HEK293 (cell line): ENCODE data around the gene FGB.

Source experiments
- CTCF ChIA-PET: fragments of 350-600 bp; formaldehyde crosslinking; extraction: SDS; loops from one replicate; lab custom pipeline; 2021; ENCODE audit warnings: antibody characterized with exemption; lab: Yijun Ruan, JAX
- POLR2A ChIA-PET: fragments of 300-600 bp; formaldehyde crosslinking; extraction: SDS; loops from one replicate; lab custom pipeline; 2020; ENCODE audit warnings: antibody characterized with exemption, inconsistent platforms; lab: Yijun Ruan, JAX
- H3K27ac ChIP-seq: fragments of 200-500 bp; sonication (Bioruptor generic); 2 replicates; pipeline ENCODE4 v1.5.1; 2014; ENCODE audit warnings: low read depth, low read length, control low read depth, inconsistent platforms; ENCODE audit errors: extremely low read depth
- H3K36me3 ChIP-seq, 2 experiments: fragments of 200-500 bp in 1 of 2; sonication (Bioruptor generic) in 1 of 2; 1 replicate in 1 of 2; 2 replicates in 1 of 2; pipeline ENCODE4 v1.5.1; 2014 to 2017; ENCODE audit warnings: inconsistent platforms in 2 of 2, low read length in 2 of 2; ENCODE audit not compliant: control insufficient read depth in 2 of 2, insufficient read depth in 1 of 2
- H3K4me1 ChIP-seq: fragments of 200-500 bp; sonication (Bioruptor generic); 2 replicates; pipeline ENCODE4 v1.5.1; 2014; ENCODE audit warnings: mild to moderate bottlenecking, low read length, inconsistent platforms; ENCODE audit not compliant: control insufficient read depth, insufficient read depth
- H3K4me3 ChIP-seq: 2 replicates; pipeline ENCODE4 v1.5.1; 2011; ENCODE audit warnings: low read depth, mild to moderate bottlenecking, control low read depth, low read length, moderate library complexity
- H3K9me3 ChIP-seq: fragments of 200-500 bp; sonication (Bioruptor generic); 2 replicates; pipeline ENCODE4 v1.5.1; 2014; ENCODE audit warnings: low read depth, low read length, inconsistent platforms; ENCODE audit not compliant: control insufficient read depth, insufficient read depth
- FEZF1 ChIP-seq: fragments of 450-650 bp; formaldehyde crosslinking; IDR thresholded peaks from 2 replicates; pipeline ENCODE4 v1.5.1; 2016; ENCODE audit warnings: missing biosample characterization, missing genetic modification characterization
- HOXC10 ChIP-seq: sonication (generic); formaldehyde crosslinking; IDR thresholded peaks from 2 replicates; pipeline ENCODE4 v1.8.1; 2023; ENCODE audit warnings: mild to moderate bottlenecking, missing genetic modification reagents
- IKZF3 ChIP-seq: fragments of 450-650 bp; IDR thresholded peaks from 2 replicates; pipeline ENCODE4 v1.5.0; 2018; ENCODE audit warnings: missing biosample characterization, mild to moderate bottlenecking, missing genetic modification characterization, moderate library complexity
- KLF7 ChIP-seq: fragments of 450-650 bp; formaldehyde crosslinking; IDR thresholded peaks from 2 replicates; pipeline ENCODE4 v1.5.1; 2016; ENCODE audit warnings: missing biosample characterization, missing genetic modification characterization, borderline replicate concordance
- SETDB1 ChIP-seq: IDR thresholded peaks from one replicate; pipeline ENCODE4 v1.6.1; 2017; ENCODE audit warnings: mild to moderate bottlenecking, low read length, moderate library complexity, mixed read lengths; ENCODE audit not compliant: insufficient read length
- ZNF223 ChIP-seq: fragments of 450-650 bp; formaldehyde crosslinking; IDR thresholded peaks from 2 replicates; pipeline ENCODE4 v1.5.1; 2016; ENCODE audit warnings: missing biosample characterization, missing genetic modification characterization
- ZNF26 ChIP-seq: fragments of 450-650 bp; formaldehyde crosslinking; IDR thresholded peaks from 2 replicates; pipeline ENCODE4 v1.5.1; 2016; ENCODE audit warnings: missing biosample characterization, missing genetic modification characterization
- ZNF324 ChIP-seq: fragments of 450-650 bp; formaldehyde crosslinking; IDR thresholded peaks from 2 replicates; pipeline ENCODE4 v1.5.1; 2016; ENCODE audit warnings: missing biosample characterization, missing genetic modification characterization
- ZNF354C ChIP-seq: fragments of 450-650 bp; formaldehyde crosslinking; IDR thresholded peaks from 2 replicates; pipeline ENCODE4 v1.5.1; 2016; ENCODE audit warnings: missing biosample characterization, missing genetic modification characterization, low read depth, borderline replicate concordance
- ZNF426 ChIP-seq: fragments of 450-650 bp; formaldehyde crosslinking; IDR thresholded peaks from 2 replicates; pipeline ENCODE4 v1.5.1; 2017; ENCODE audit warnings: missing biosample characterization, missing genetic modification characterization, mild to moderate bottlenecking, inconsistent platforms, moderate library complexity
- ZNF571 ChIP-seq: fragments of 450-650 bp; formaldehyde crosslinking; IDR thresholded peaks from 2 replicates; pipeline ENCODE4 v1.5.0; 2017; ENCODE audit warnings: missing biosample characterization, missing genetic modification characterization
- ZNF621 ChIP-seq: fragments of 450-650 bp; formaldehyde crosslinking; IDR thresholded peaks from 2 replicates; pipeline ENCODE4 v1.5.1; 2017; ENCODE audit warnings: missing biosample characterization, missing genetic modification characterization
- ZNF658 ChIP-seq: fragments of 450-650 bp; formaldehyde crosslinking; IDR thresholded peaks from 2 replicates; pipeline ENCODE4; 2016; ENCODE audit warnings: missing biosample characterization, missing genetic modification characterization
- ZNF701 ChIP-seq: fragments of 450-650 bp; formaldehyde crosslinking; IDR thresholded peaks from 2 replicates; pipeline ENCODE4 v1.5.1; 2016; ENCODE audit warnings: missing biosample characterization, missing genetic modification characterization
- TF ChIP-seq, protein P1 (sequence below): fragments of 450-650 bp; formaldehyde crosslinking; IDR thresholded peaks from 2 replicates; pipeline ENCODE4 v1.5.1; 2016; ENCODE audit warnings: missing biosample characterization, missing genetic modification characterization, borderline replicate concordance

The FGB gene

GRCh38 chr4:154564311-154564710 lies 1.5 kb downstream of the FGB start:
- H3K36me3 ChIP-seq: no peaks in the 10 kb centered on the region
- POLR2A ChIA-PET: no interaction called here
- no peaks in the 10 kb centered on the region for H3K4me1 ChIP-seq
- no peak for TF ChIP-seq ZNF426 (tag by site-specific recombination)
- TF ChIP-seq ZNF324 (tag by site-specific recombination): no peak
- TF ChIP-seq, protein P1, sequence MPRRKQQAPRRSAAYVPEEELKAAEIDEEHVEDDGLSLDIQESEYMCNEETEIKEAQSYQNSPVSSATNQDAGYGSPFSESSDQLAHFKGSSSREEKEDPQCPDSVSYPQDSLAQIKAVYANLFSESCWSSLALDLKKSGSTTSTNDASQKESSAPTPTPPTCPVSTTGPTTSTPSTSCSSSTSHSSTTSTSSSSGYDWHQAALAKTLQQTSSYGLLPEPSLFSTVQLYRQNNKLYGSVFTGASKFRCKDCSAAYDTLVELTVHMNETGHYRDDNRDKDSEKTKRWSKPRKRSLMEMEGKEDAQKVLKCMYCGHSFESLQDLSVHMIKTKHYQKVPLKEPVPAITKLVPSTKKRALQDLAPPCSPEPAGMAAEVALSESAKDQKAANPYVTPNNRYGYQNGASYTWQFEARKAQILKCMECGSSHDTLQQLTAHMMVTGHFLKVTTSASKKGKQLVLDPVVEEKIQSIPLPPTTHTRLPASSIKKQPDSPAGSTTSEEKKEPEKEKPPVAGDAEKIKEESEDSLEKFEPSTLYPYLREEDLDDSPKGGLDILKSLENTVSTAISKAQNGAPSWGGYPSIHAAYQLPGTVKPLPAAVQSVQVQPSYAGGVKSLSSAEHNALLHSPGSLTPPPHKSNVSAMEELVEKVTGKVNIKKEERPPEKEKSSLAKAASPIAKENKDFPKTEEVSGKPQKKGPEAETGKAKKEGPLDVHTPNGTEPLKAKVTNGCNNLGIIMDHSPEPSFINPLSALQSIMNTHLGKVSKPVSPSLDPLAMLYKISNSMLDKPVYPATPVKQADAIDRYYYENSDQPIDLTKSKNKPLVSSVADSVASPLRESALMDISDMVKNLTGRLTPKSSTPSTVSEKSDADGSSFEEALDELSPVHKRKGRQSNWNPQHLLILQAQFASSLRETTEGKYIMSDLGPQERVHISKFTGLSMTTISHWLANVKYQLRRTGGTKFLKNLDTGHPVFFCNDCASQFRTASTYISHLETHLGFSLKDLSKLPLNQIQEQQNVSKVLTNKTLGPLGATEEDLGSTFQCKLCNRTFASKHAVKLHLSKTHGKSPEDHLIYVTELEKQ (tag by site-specific recombination): no peak
- TF ChIP-seq ZNF571 (tag by site-specific recombination): no peak
- no peak for TF ChIP-seq ZNF26
- H3K27ac ChIP-seq: no peak overlapping the region
- CTCF ChIA-PET: interaction anchor here (0.7 kb wide), 1 partner anchor 45 kb away, joined by 4 read pairs; no protein-coding TSS in a partner anchor
- no peak overlapping the region for H3K4me3 ChIP-seq
- no peaks in the 10 kb centered on the region for H3K9me3 ChIP-seq

DNA sequence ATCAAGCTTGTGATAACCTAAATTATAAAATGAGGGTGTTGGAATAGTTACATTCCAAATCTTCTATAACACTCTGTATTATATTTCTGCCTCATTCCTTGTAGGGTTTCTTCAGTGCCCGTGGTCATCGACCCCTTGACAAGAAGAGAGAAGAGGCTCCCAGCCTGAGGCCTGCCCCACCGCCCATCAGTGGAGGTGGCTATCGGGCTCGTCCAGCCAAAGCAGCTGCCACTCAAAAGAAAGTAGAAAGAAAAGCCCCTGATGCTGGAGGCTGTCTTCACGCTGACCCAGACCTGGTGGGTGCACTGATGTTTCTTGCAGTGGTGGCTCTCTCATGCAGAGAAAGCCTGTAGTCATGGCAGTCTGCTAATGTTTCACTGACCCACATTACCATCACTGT lies 2.9 kb downstream of the FGB start:
- TF ChIP-seq IKZF3 (tag by site-specific recombination): no peak
- TF ChIP-seq HOXC10 (CRISPR knock-in tag): no peak
- TF ChIP-seq ZNF701 (tag by site-specific recombination): no peak
- no peak for TF ChIP-seq ZNF658 (tag by site-specific recombination)
- Histone ChIP-seq H3K4me3 (no peak overlapping the region), H3K36me3 (no peaks in the 10 kb centered on the region), H3K27ac (no peak overlapping the region), H3K9me3 (no peaks in the 10 kb centered on the region), H3K4me1 (no peaks in the 10 kb centered on the region)
- POLR2A ChIA-PET: no interaction called here
- CTCF ChIA-PET: interaction anchor here (1.0 kb wide), 1 partner anchor 55 kb away, joined by 3 read pairs; no protein-coding TSS in a partner anchor

DNA sequence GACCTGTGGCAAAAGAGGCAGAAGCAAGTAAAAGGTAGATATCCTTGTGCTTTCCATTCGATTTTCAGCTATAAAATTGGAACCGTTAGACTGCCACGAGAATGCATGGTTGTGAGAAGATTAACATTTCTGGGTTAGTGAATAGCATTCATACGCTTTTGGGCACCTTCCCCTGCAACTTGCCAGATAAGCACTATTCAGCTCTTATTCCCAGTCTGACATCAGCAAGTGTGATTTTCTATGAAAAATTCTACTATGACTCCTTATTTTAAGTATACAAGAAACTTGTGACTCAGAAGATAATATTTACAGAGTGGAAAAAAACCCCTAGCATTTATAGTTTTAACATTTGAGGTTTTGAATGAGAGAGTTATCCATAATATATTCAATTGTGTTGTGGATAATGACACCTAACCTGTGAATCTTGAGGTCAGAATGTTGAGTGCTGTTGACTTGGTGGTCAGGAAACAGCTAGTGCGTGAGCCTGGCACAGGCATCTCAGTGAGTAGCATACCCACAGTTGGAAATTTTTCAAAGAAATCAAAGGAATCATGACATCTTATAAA lies 3.9 kb downstream of the FGB start:
- no peaks in the 10 kb centered on the region for H3K4me1 ChIP-seq
- H3K27ac ChIP-seq: no peak overlapping the region
- ChIA-PET CTCF (interaction anchor here (1.0 to 1.4 kb wide), 2 partner anchors 15 to 54 kb away, joined by 3 to 4 read pairs; no protein-coding TSS in a partner anchor), POLR2A (no interaction called here)
- no peak for TF ChIP-seq SETDB1
- no peak for TF ChIP-seq ZNF223 (tag by site-specific recombination)
- TF ChIP-seq KLF7 (tag by site-specific recombination): no peak
- TF ChIP-seq ZNF621: no peak
- no peak for TF ChIP-seq ZNF354C (tag by site-specific recombination)
- no peak for TF ChIP-seq FEZF1 (tag by site-specific recombination)
- H3K4me3 ChIP-seq: no peak overlapping the region
- no peaks in the 10 kb centered on the region for H3K36me3 ChIP-seq
- H3K9me3 ChIP-seq: no peaks in the 10 kb centered on the region
